HG02938 (cell line): ENCODE results near the gene RASAL1.
A peak's percentile ranks its signal among the peaks of the same experiment; 100 is the strongest.

ENCODE experiments used
- ATAC-seq: cut with Tn5 transposase; IDR thresholded peaks from one replicate; pipeline ENCODE4 v1.9.1; 2021; ENCODE audit warnings: mild to moderate bottlenecking, moderate library complexity; ENCODE audit not compliant: unreplicated experiment

RASAL1 gene

GRCh38 chr12:113135178-113136127 is at the start of gene RASAL1:
Gene RASAL1 (minus strand): TSS chr12:113135761. CDS start chr12:113135462, 299 bp downstream.
- no peak for ATAC-seq

GRCh38 chr12:113184900-113185179 is 49.3 kb upstream of the RASAL1 start:
- peak; percentile 78 for ATAC-seq

GRCh38 chr12:113184098-113184899 is 48.7 kb upstream of the RASAL1 start:
- ATAC-seq, result peak; percentile 63

GRCh38 chr12:113183030-113183589 is 47.5 kb upstream of the RASAL1 start:
- ATAC-seq, result no peak

GRCh38 chr12:113181975-113182374 is 46.4 kb upstream of the RASAL1 start:
- ATAC-seq, result no peak

GRCh38 chr12:113180333-113180732 is 44.8 kb upstream of the RASAL1 start:
- ATAC-seq, result no peak

GRCh38 chr12:113179023-113179422 is 43.5 kb upstream of the RASAL1 start:
- no peak for ATAC-seq

- ATAC-seq, result no peak
Observed at GRCh38 chr12:113174461-113175384, 39.2 kb upstream of the RASAL1 start.

GRCh38 chr12:113173081-113173698 is 37.6 kb upstream of the RASAL1 start:
- ATAC-seq, result no peak

GRCh38 chr12:113172185-113172584 is 36.6 kb upstream of the RASAL1 start:
- no peak for ATAC-seq

- no peak for ATAC-seq
Observed at GRCh38 chr12:113171543-113171942, 36.0 kb upstream of the RASAL1 start.

GRCh38 chr12:113170926-113171325 is 35.4 kb upstream of the RASAL1 start:
- ATAC-seq, result no peak

- no peak for ATAC-seq
Observed at GRCh38 chr12:113170457-113170856, 34.9 kb upstream of the RASAL1 start.

GRCh38 chr12:113169697-113170096 is 34.1 kb upstream of the RASAL1 start:
- ATAC-seq, result no peak

GRCh38 chr12:113167868-113168267 is 32.3 kb upstream of the RASAL1 start:
- no peak for ATAC-seq

- no peak for ATAC-seq
Observed at GRCh38 chr12:113165521-113166450, 30.2 kb upstream of the RASAL1 start.

- ATAC-seq, result no peak
Observed at GRCh38 chr12:113164014-113164413, 28.5 kb upstream of the RASAL1 start.

GRCh38 chr12:113163030-113163360 is 27.4 kb upstream of the RASAL1 start:
- ATAC-seq, result no peak
